Aorta (tissue), 5 donors: ENCODE results near the gene TADA1. TPM values are rescaled to one million over a fixed set of nuclear protein-coding genes. Genes with fewer than 3 reads are reported as not detected.

ENCODE experiments used
- ATAC-seq: fragments of 200-7000 bp; cut with Tn5 transposase; one replicate; pipeline ENCODE4 v1.9.1; 2022; ENCODE audit warnings: moderate library complexity; ENCODE audit not compliant: low FRiP score
- DNase-seq, 2 donors: peaks; one replicate each; pipeline ENCODE4 v3.0.0-alpha.2; 2020
- H3K27ac ChIP-seq, 2 donors: one replicate each; pipeline ENCODE4 v1.5.1; 2013; ENCODE audit warnings: low read length in 2 of 2, mild to moderate bottlenecking in 2 of 2, moderate library complexity in 2 of 2, control low read depth in 1 of 2, inconsistent platforms in 1 of 2, low read depth in 1 of 2
- H3K27me3 ChIP-seq, 2 donors: one replicate each; pipeline ENCODE4 v1.6.1; 2013; ENCODE audit warnings: control low read depth in 1 of 2, low read length in 1 of 2, mild to moderate bottlenecking in 1 of 2, moderate library complexity in 1 of 2; ENCODE audit not compliant: insufficient read depth in 2 of 2, control insufficient read depth in 1 of 2
- H3K36me3 ChIP-seq, 2 donors: one replicate each; pipeline ENCODE4 v1.6.1; 2013; ENCODE audit warnings: control low read depth in 1 of 2, low read length in 1 of 2, mild to moderate bottlenecking in 1 of 2; ENCODE audit not compliant: insufficient read depth in 2 of 2, control insufficient read depth in 1 of 2
- H3K4me1 ChIP-seq, 2 donors: one replicate each; pipeline ENCODE4 v1.6.1; 2013; ENCODE audit warnings: low read length in 2 of 2, control low read depth in 1 of 2, mild to moderate bottlenecking in 1 of 2, moderate library complexity in 1 of 2; ENCODE audit not compliant: insufficient read depth in 2 of 2, control insufficient read depth in 1 of 2
- H3K4me3 ChIP-seq, 2 donors: one replicate each; pipeline ENCODE4 v1.5.1; 2013; ENCODE audit warnings: low read length in 2 of 2, control low read depth in 1 of 2, mild to moderate bottlenecking in 1 of 2
- H3K9me3 ChIP-seq: one replicate; pipeline ENCODE4 v1.6.1; 2013; ENCODE audit warnings: mild to moderate bottlenecking, low read length; ENCODE audit not compliant: control insufficient read depth
- WGBS, 2 donors: extraction: QIAGEN DNeasy Blood & Tissue Kit; methylation state at CpG; one replicate each; pipeline ENCODE4 v1.1.7; 2013; 5-methylcytosine and 5-hydroxymethylcytosine counted together
- intact Hi-C, 2 donors: fragments of 100-400 bp; cut with DNase I; formaldehyde crosslinking; loops; one replicate each; pipeline versions ENCODE4 v1.14.2 to v1.15.0; 2022
- polyA plus RNA-seq, 2 donors: library from polyadenylated mRNA; stranded (reverse); fragments of 200-250 nt; gene quantifications; one replicate each; pipeline ENCODE4 v1.2.3, GENCODE V29; 2013
- total RNA-seq, 2 donors: library from RNA; stranded (reverse); fragmentation: NEBNext Ultra II Directional; extraction: Animal tissue kit (Norgen Biotek cat#: 25700); gene quantifications; one replicate each; pipeline ENCODE4 v1.2.1, GENCODE V29; 2021
- donor health status: healthy with polysubstance abuse.
- donor health status: Bipolar disorder and iron deficiency.
- donor health status: DM: no; HTN: no; CAD: no.
- donor health status: DM: no; HTN: no; CAD: no.
- donor health status: DM: yes; HTN: yes; CAD: no.

The TADA1 gene
- total and polyA plus RNA-seq, 4 donors = 6.1 to 9.4 (median 6.6) TPM

GRCh38 chr1:166819974-166820373 lies 56.1 kb downstream of the TADA1 start:
- 73 to 75% methylated on average over 2 of the region's 2 CpGs for WGBS, 2 donors
- ATAC-seq (no peak), DNase-seq (no peak)
- intact Hi-C loops = no loop called here
- no peaks in the 10 kb centered on the region for H3K36me3 ChIP-seq
- no peaks in the 10 kb centered on the region for H3K4me1 ChIP-seq
- no peaks in the 10 kb centered on the region for H3K27me3 ChIP-seq
- H3K9me3 ChIP-seq = peaks cover 9% of the 10 kb centered on the region
- no peak overlapping the region for H3K4me3 ChIP-seq
- H3K27ac ChIP-seq = no peak overlapping the region

- DNase-seq (no peak), ATAC-seq (no peak)
- WGBS, 2 donors = 25 to 31% methylated on average over 2 of the region's 2 CpGs
- Histone ChIP-seq H3K27ac (no peak overlapping the region), H3K4me3 (no peak overlapping the region), H3K27me3 (no peaks in the 10 kb centered on the region), H3K4me1 (no peaks in the 10 kb centered on the region), H3K9me3 (peaks cover 6% of the 10 kb centered on the region), H3K36me3 (no peaks in the 10 kb centered on the region)
- intact Hi-C loops = no loop called here
Observed at GRCh38 chr1:166814611-166815010, 61.5 kb downstream of the TADA1 start.

- intact Hi-C loops = no loop called here
- no peak overlapping the region for H3K4me3 ChIP-seq
- DNase-seq = no peak
- WGBS, 2 donors = 41 to 58% methylated on average over 2 of the region's 2 CpGs
- no peak for ATAC-seq
- H3K27ac ChIP-seq = no peak overlapping the region
- no peaks in the 10 kb centered on the region for H3K4me1 ChIP-seq
- no peaks in the 10 kb centered on the region for H3K27me3 ChIP-seq
- H3K9me3 ChIP-seq = peaks cover 5% of the 10 kb centered on the region
- H3K36me3 ChIP-seq = no peaks in the 10 kb centered on the region
Observed at GRCh38 chr1:166813508-166814223, 62.4 kb downstream of the TADA1 start.

GRCh38 chr1:166811691-166812090 lies 64.4 kb downstream of the TADA1 start:
- Histone ChIP-seq H3K4me3 (no peak overlapping the region), H3K27ac (no peak overlapping the region), H3K36me3 (no peaks in the 10 kb centered on the region), H3K9me3 (peaks cover 5% of the 10 kb centered on the region), H3K27me3 (peaks cover 0 to 2% of the 10 kb centered on the region in 2 donors), H3K4me1 (no peaks in the 10 kb centered on the region)
- 40 to 46% methylated on average over 2 of the region's 2 CpGs for WGBS, 2 donors
- no peak for DNase-seq
- no peak for ATAC-seq
- intact Hi-C loops = no loop called here

DNA sequence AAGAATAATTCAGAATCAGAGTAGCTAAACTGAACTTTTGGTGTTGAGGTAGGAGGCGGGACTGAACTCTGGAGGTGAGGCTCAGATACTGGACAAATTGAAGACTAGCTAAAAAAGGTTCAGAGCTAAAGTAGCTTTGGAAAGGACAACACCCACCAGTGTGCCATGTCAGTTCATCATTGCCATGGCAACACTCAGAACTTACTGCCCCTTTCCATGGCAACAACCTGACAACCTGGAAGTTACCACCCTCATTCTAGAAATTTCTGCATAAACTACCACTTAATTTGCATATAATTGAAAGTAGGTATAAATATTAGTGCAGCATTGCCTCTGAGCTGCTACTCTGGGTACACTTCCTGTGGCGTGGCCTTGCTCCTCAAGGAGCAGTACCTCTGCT lies 67.1 kb downstream of the TADA1 start:
- no peak for DNase-seq
- WGBS, 2 donors = 78% methylated on average over 2 of the region's 2 CpGs
- Histone ChIP-seq H3K27ac (no peak overlapping the region), H3K9me3 (no peaks in the 10 kb centered on the region), H3K36me3 (no peaks in the 10 kb centered on the region), H3K4me1 (no peaks in the 10 kb centered on the region), H3K27me3 (peaks cover 0 to 2% of the 10 kb centered on the region in 2 donors), H3K4me3 (no peak overlapping the region)
- intact Hi-C loops = no loop called here
- no peak for ATAC-seq

Other genes starting within 250 kb of the TADA1 start
- gene POGK, start 36.8 kb downstream of the TADA1 start, total RNA-seq = 10 to 100 TPM; 38.0 to 40.4 TPM
- 10 to 100 TPM; 11.5 to 13.8 TPM for gene POGK, start 36.8 kb downstream of the TADA1 start, polyA plus RNA-seq
- under 1 TPM; 0.42 to 0.66 TPM for gene ILDR2, start 99.3 kb upstream of the TADA1 start, total RNA-seq
- not detected for gene ILDR2, start 99.3 kb upstream of the TADA1 start, polyA plus RNA-seq
- gene MAEL, start 113.0 kb upstream of the TADA1 start, total RNA-seq = not detected
- under 1 TPM in 1 of 2 donors, not detected in 1; 0.28 TPM for gene MAEL, start 113.0 kb upstream of the TADA1 start, polyA plus RNA-seq
- not detected for gene GPA33, start 214.1 kb upstream of the TADA1 start, total RNA-seq
- gene GPA33, start 214.1 kb upstream of the TADA1 start, polyA plus RNA-seq = 1 to 10 TPM in 1 of 2 donors, under 1 TPM in 1; 0.20 to 8.9 TPM
- gene STYXL2, start 217.8 kb upstream of the TADA1 start, total RNA-seq = 1 to 10 TPM; 7.1 to 7.6 TPM
- 1 to 10 TPM; 2.0 to 2.8 TPM for gene STYXL2, start 217.8 kb upstream of the TADA1 start, polyA plus RNA-seq